ENCODE measurements around the gene KCNMA1. TPM values are rescaled to one million over a fixed set of nuclear protein-coding genes. Genes with fewer than 3 reads are reported as not detected.

The KCNMA1 gene
- total RNA-seq, 3 donors from 2014 or later (not counting 1 experiment from before 2014, with no cell fraction given): 0.40 to 1.8 (median 0.63) TPM

GRCh38 chr10:77377678-77378352 is 259.8 kb downstream of the KCNMA1 start:
- 64% methylated on average over 6 of the region's 6 CpGs for WGBS (ENCODE audit: insufficient coverage)
- H3K4me1 ChIP-seq (ENCODE audit: control insufficient read depth, insufficient read depth, low read length): no peaks in the 10 kb centered on the region
- TF ChIP-seq CTCF (IDR thresholded peaks at IDR 0.05): no peak
- H3K27me3 ChIP-seq (ENCODE audit: control insufficient read depth, insufficient read depth, low read length): no peaks in the 10 kb centered on the region
- H3K4me3 Mint-ChIP-seq: no peak overlapping the region
- intact Hi-C loops (cut with micrococcal nuclease): no loop called here
- H3K9me3 ChIP-seq (ENCODE audit: control insufficient read depth, insufficient read depth, low read length): no peaks in the 10 kb centered on the region
- peaks cover 16 to 40% of the 10 kb centered on the region in 2 donors for H3K27me3 Mint-ChIP-seq (ENCODE audit: low read depth in 2 of 2)
- no peaks in the 10 kb centered on the region for H3K36me3 Mint-ChIP-seq
- H3K36me3 ChIP-seq (ENCODE audit: control insufficient read depth, insufficient read depth, low read length): no peaks in the 10 kb centered on the region
- DNase-seq (no peak), ATAC-seq (no peak)
- no peak overlapping the region for H3K27ac ChIP-seq (ENCODE audit: low read length)
- no peaks in the 10 kb centered on the region for H3K4me1 Mint-ChIP-seq
- H3K4me3 ChIP-seq (ENCODE audit: low read length): no peak overlapping the region
- no peak overlapping the region for H3K27ac Mint-ChIP-seq
- no peaks in the 10 kb centered on the region for H3K9me3 Mint-ChIP-seq

- Mint-ChIP-seq H3K27ac (no peak overlapping the region), H3K36me3 (no peaks in the 10 kb centered on the region), H3K4me3 (no peak overlapping the region), H3K9me3 (no peaks in the 10 kb centered on the region), H3K27me3 (ENCODE audit: low read depth in 2 of 2) (peaks cover 21 to 43% of the 10 kb centered on the region in 2 donors), H3K4me1 (no peaks in the 10 kb centered on the region)
- Histone ChIP-seq H3K27ac (ENCODE audit: low read length) (no peak overlapping the region), H3K27me3 (ENCODE audit: control insufficient read depth, insufficient read depth, low read length) (no peaks in the 10 kb centered on the region), H3K9me3 (ENCODE audit: control insufficient read depth, insufficient read depth, low read length) (no peaks in the 10 kb centered on the region), H3K4me3 (ENCODE audit: low read length) (no peak overlapping the region), H3K36me3 (ENCODE audit: control insufficient read depth, insufficient read depth, low read length) (no peaks in the 10 kb centered on the region), H3K4me1 (ENCODE audit: control insufficient read depth, insufficient read depth, low read length) (no peaks in the 10 kb centered on the region)
- TF ChIP-seq CTCF (IDR thresholded peaks at IDR 0.05): no peak
- intact Hi-C loops (cut with micrococcal nuclease): no loop called here
- ATAC-seq: no peak
- 83% methylated on average over 4 of the region's 5 CpGs for WGBS (ENCODE audit: insufficient coverage)
- DNase-seq: no peak
These were observed 260.6 kb downstream of the KCNMA1 start for GRCh38 chr10:77377034-77377433.

GRCh38 chr10:77374189-77374656 is 263.4 kb downstream of the KCNMA1 start:
- no peak overlapping the region for H3K27ac ChIP-seq (ENCODE audit: low read length)
- H3K36me3 ChIP-seq (ENCODE audit: control insufficient read depth, insufficient read depth, low read length): no peaks in the 10 kb centered on the region
- H3K36me3 Mint-ChIP-seq: no peaks in the 10 kb centered on the region
- ATAC-seq (no peak), DNase-seq (no peak)
- no peaks in the 10 kb centered on the region for H3K4me1 Mint-ChIP-seq
- H3K27me3 Mint-ChIP-seq (ENCODE audit: low read depth in 2 of 2): peaks cover 11 to 29% of the 10 kb centered on the region in 2 donors
- intact Hi-C loops (cut with micrococcal nuclease): no loop called here
- H3K4me3 ChIP-seq (ENCODE audit: low read length): no peak overlapping the region
- H3K9me3 ChIP-seq (ENCODE audit: control insufficient read depth, insufficient read depth, low read length): no peaks in the 10 kb centered on the region
- H3K4me3 Mint-ChIP-seq: no peak overlapping the region
- H3K27ac Mint-ChIP-seq: no peak overlapping the region
- no peaks in the 10 kb centered on the region for H3K4me1 ChIP-seq (ENCODE audit: control insufficient read depth, insufficient read depth, low read length)
- no peaks in the 10 kb centered on the region for H3K27me3 ChIP-seq (ENCODE audit: control insufficient read depth, insufficient read depth, low read length)
- no peak for TF ChIP-seq CTCF (IDR thresholded peaks at IDR 0.05)
- no peaks in the 10 kb centered on the region for H3K9me3 Mint-ChIP-seq
- 93% methylated on average over 2 of the region's 2 CpGs for WGBS (ENCODE audit: insufficient coverage)
